Stimulated activated CD4-positive, alpha-beta T cell treated with anti-CD3 and anti-CD28 coated beads, Interleukin-1b, Interleukin-23, amount 100 ng/mL, for 48 hours (primary cell): ENCODE results near the gene COL9A2.

ENCODE experiments used
- DNase-seq: peaks from one replicate; pipeline ENCODE4 v3.0.0-alpha.2; 2020

The COL9A2 gene

GRCh38 chr1:40301541-40302299 is 15.4 kb downstream of the COL9A2 start:
- no peak for DNase-seq

- DNase-seq = no peak
Measured at GRCh38 chr1:40301066-40301465, 16.0 kb downstream of the COL9A2 start.

- DNase-seq = no peak
Measured at GRCh38 chr1:40300651-40301050, 16.4 kb downstream of the COL9A2 start.

GRCh38 chr1:40300249-40300567 is 16.9 kb downstream of the COL9A2 start:
- DNase-seq = no peak

- no peak for DNase-seq
Measured at GRCh38 chr1:40299366-40300248, 17.5 kb downstream of the COL9A2 start.

- DNase-seq = no peak
Measured at GRCh38 chr1:40291293-40291692, 25.8 kb downstream of the COL9A2 start.

GRCh38 chr1:40281853-40282252 is 35.2 kb downstream of the COL9A2 start:
- DNase-seq = no peak

- DNase-seq = no peak
Measured at GRCh38 chr1:40276122-40276521, 41.0 kb downstream of the COL9A2 start.

GRCh38 chr1:40274331-40274730 is 42.8 kb downstream of the COL9A2 start:
- DNase-seq = no peak

GRCh38 chr1:40273547-40274166 is 43.4 kb downstream of the COL9A2 start:
- DNase-seq = no peak

GRCh38 chr1:40272653-40273213 is 44.4 kb downstream of the COL9A2 start:
- no peak for DNase-seq

- peak; percentile 34 for DNase-seq
Measured at GRCh38 chr1:40270152-40270834, 46.8 kb downstream of the COL9A2 start.

GRCh38 chr1:40268211-40268610 is 48.9 kb downstream of the COL9A2 start:
- DNase-seq = no peak

GRCh38 chr1:40267767-40268187 is 49.3 kb downstream of the COL9A2 start:
- no peak for DNase-seq

GRCh38 chr1:40266786-40267535 is 50.1 kb downstream of the COL9A2 start:
- no peak for DNase-seq

GRCh38 chr1:40265919-40266318 is 51.2 kb downstream of the COL9A2 start:
- no peak for DNase-seq

GRCh38 chr1:40265298-40265697 is 51.8 kb downstream of the COL9A2 start:
- no peak for DNase-seq

GRCh38 chr1:40264354-40264781 is 52.7 kb downstream of the COL9A2 start:
- peak; percentile 42 for DNase-seq

- no peak for DNase-seq
Measured at GRCh38 chr1:40258445-40258769, 58.7 kb downstream of the COL9A2 start.

GRCh38 chr1:40257688-40258444 is 59.2 kb downstream of the COL9A2 start, which contains the start of gene ZMPSTE24:
Gene ZMPSTE24, plus strand, starts transcription at chr1:40258236. Its CDS starts 36 bp downstream, at chr1:40258272.
- peak; percentile 98 for DNase-seq

GRCh38 chr1:40257313-40257687 is 59.8 kb downstream of the COL9A2 start:
- peak; percentile 60 for DNase-seq
